ENCODE measurements around the gene PHRF1.
"Not testable (repeated sequence)": the region's sequence is repeated elsewhere in the genome, so short reads cannot be mapped to it uniquely, and the experiment has no call there.

PHRF1 gene

GRCh38 chr11:635945-636510, 59.8 kb downstream of the PHRF1 start:
- no peak for DNase-seq (ENCODE audit: low spot score)

GRCh38 chr11:636511-637332, 60.5 kb downstream of the PHRF1 start, which contains the start of gene DRD4:
Gene DRD4, plus strand, starts transcription at chr11:637269. Its CDS starts 36 bp downstream, at chr11:637305.
- DNase-seq (ENCODE audit: low spot score), result no peak

DNA sequence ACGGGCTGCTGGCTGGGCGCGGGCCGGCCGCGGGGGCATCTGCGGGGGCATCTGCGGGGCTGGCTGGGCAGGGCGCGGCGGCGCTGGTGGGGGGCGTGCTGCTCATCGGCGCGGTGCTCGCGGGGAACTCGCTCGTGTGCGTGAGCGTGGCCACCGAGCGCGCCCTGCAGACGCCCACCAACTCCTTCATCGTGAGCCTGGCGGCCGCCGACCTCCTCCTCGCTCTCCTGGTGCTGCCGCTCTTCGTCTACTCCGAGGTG, 61.0 kb downstream of the PHRF1 start:
- DNase-seq (ENCODE audit: low spot score), result no peak

GRCh38 chr11:637593-638521, 61.6 kb downstream of the PHRF1 start:
- DNase-seq (ENCODE audit: low spot score), result no peak

GRCh38 chr11:638631-639331, 62.5 kb downstream of the PHRF1 start:
- DNase-seq (ENCODE audit: low spot score), result no peak

GRCh38 chr11:639332-639955, 63.2 kb downstream of the PHRF1 start:
- DNase-seq (ENCODE audit: low spot score), result no peak

GRCh38 chr11:640021-640706, 63.9 kb downstream of the PHRF1 start:
- DNase-seq (ENCODE audit: low spot score), result no peak

- no peak for DNase-seq (ENCODE audit: low spot score)
These were observed 65.6 kb downstream of the PHRF1 start for GRCh38 chr11:641806-642370.

- DNase-seq (ENCODE audit: low spot score), result no peak
These were observed 67.1 kb downstream of the PHRF1 start for GRCh38 chr11:643366-643765.

- no peak for DNase-seq (ENCODE audit: low spot score)
These were observed 67.8 kb downstream of the PHRF1 start for GRCh38 chr11:643849-644738.

DNA sequence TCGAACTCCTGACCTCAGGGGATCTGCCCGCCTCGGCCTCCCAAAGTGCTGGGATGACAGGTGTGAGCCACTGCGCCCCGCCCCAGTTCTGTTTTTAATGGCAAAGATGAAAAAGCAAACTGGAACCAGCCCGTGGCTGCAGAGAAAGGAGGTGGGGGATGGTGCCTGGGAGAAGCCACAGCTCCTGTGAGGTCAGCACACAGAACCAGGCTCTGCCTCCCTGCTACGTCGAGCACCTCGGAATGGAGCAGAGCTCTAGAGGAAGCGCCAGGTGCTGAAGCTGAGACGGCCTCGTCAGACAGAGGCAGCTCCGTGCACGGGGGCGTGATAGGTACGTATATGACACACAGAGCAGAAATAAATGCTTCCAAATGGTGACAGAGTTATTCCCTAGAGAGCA, 69.3 kb downstream of the PHRF1 start:
- DNase-seq (ENCODE audit: low spot score), result no peak

GRCh38 chr11:646214-646613, 69.9 kb downstream of the PHRF1 start:
- no peak for DNase-seq (ENCODE audit: low spot score)

DNA sequence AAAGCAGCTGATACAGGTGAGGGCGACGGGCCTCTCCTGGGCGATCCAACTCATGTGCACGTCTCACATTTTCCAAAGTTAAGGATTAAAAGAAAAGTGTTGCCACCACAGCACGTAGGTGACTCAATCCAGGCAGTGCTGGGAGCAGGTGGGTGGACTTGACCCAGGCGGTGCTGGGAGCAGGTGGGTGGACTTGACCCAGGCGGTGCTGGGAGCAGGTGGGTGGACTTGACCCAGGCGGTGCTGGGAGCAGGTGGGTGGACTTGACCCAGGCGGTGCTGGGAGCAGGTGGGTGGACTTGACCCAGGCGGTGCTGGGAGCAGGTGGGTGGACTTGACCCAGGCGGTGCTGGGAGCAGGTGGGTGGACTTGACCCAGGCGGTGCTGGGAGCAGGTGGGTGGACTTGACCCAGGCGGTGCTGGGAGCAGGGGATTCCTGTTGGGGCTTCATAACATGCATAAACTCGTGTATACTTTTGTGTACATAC, 71.4 kb downstream of the PHRF1 start:
- not testable (repeated sequence) for DNase-seq (ENCODE audit: low spot score)

GRCh38 chr11:650482-650881, 74.2 kb downstream of the PHRF1 start:
- no peak for DNase-seq (ENCODE audit: low spot score)

DNA sequence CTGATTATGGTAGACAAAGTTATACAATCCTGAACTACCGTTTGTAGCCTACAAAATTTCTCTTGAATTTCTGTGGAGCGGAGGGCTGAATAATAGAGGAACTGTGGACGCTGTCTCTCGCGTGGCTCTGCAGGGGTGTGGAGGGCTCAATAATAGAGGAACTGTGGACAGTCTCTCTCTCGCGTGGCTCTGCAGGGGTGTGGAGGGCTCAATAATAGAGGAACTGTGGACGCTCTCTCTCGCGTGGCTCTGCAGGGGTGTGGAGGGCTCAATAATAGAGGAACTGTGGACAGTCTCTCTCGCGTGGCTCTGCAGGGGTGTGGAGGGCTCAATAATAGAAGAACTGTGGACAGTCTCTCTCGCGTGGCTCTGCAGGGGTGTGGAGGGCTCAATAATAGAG, 76.9 kb downstream of the PHRF1 start:
- DNase-seq (ENCODE audit: low spot score), result not testable (repeated sequence)

DNA sequence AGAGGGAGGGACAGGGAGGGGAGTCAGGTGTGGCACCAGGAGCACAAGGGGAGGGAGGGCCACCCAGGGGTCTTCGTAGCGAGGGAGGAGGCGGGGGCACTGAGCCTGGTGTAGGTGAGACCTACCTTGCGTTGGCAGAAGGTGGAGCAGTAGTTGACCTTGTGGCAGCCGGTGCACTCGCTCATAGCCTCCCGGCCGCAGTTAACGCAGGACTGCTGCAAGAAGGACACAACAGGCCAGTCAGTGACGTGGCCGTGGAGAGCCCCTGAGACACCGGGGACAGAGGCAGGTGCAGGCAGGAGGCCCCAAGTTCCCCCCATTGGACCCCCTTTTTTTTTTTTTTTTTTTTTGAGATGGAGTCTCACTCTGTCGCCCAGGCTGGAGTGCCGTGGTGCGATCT, 77.6 kb downstream of the PHRF1 start:
- no peak for DNase-seq (ENCODE audit: low spot score)

- not testable (repeated sequence) for DNase-seq (ENCODE audit: low spot score)
These were observed 78.2 kb downstream of the PHRF1 start for GRCh38 chr11:654444-654843.

- no peak for DNase-seq (ENCODE audit: low spot score)
These were observed 78.9 kb downstream of the PHRF1 start for GRCh38 chr11:655036-655726.

DNA sequence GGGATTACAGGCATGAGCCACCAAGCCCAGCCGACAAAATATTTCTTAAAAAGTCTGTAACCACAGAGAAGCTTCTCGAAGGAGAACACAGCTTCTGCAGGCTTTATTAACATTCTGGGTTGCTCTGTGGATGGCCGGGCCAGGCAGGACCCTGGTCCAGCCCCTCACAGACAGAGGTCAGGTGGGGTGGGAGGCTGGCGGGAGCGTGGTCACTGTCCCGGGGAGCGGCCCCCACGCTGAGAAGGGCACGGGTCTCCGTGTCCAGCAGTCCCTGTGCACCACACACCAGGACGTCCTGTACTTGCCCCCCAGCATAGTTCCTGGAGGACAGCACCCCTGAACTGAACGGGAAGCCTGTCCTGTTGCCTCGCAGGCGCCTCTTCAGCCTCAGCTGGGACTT, 80.2 kb downstream of the PHRF1 start:
- no peak for DNase-seq (ENCODE audit: low spot score)

Data from hematopoietic multipotent progenitor cell treated with erythropoietin and hydrocortisone succinate and interleukin-3 and kit ligand, for 17 days (in vitro differentiated cells).